HG03558 (cell line): ENCODE data around the gene RGS16.
"Not testable (repeated sequence)": the region's sequence is repeated elsewhere in the genome, so short reads cannot be mapped to it uniquely, and the experiment has no call there.

ENCODE experiments used
- ATAC-seq: cut with Tn5 transposase; IDR thresholded peaks from one replicate; pipeline ENCODE4 v1.9.1; 2021; ENCODE audit warnings: moderate number of reproducible peaks; ENCODE audit not compliant: unreplicated experiment; ENCODE audit errors: extremely low read depth

RGS16 gene

GRCh38 chr1:182604175-182605164, at the start of gene RGS16:
RGS16 (minus strand) TSS chr1:182604389; CDS start chr1:182604259, 130 bp downstream.
- ATAC-seq, result peak; percentile 55

- ATAC-seq, result no peak
Measured at GRCh38 chr1:182653986-182654385, 49.8 kb upstream of the RGS16 start.

- ATAC-seq, result no peak
Measured at GRCh38 chr1:182652933-182653332, 48.7 kb upstream of the RGS16 start.

- no peak for ATAC-seq
Measured at GRCh38 chr1:182651339-182651724, 47.1 kb upstream of the RGS16 start.

- no peak for ATAC-seq
Measured at GRCh38 chr1:182650678-182651338, 46.6 kb upstream of the RGS16 start.

- ATAC-seq, result no peak
Measured at GRCh38 chr1:182649041-182649440, 44.9 kb upstream of the RGS16 start.

- no peak for ATAC-seq
Measured at GRCh38 chr1:182646739-182647138, 42.5 kb upstream of the RGS16 start.

GRCh38 chr1:182644886-182645285, 40.7 kb upstream of the RGS16 start:
- ATAC-seq, result no peak

GRCh38 chr1:182643699-182644098, 39.5 kb upstream of the RGS16 start:
- no peak for ATAC-seq

GRCh38 chr1:182642461-182642860, 38.3 kb upstream of the RGS16 start:
- no peak for ATAC-seq

GRCh38 chr1:182641561-182641960, 37.4 kb upstream of the RGS16 start:
- ATAC-seq, result no peak

GRCh38 chr1:182639330-182639729, 35.1 kb upstream of the RGS16 start:
- no peak for ATAC-seq

GRCh38 chr1:182637769-182638168, 33.6 kb upstream of the RGS16 start:
- no peak for ATAC-seq

- ATAC-seq, result no peak
Measured at GRCh38 chr1:182635871-182636270, 31.7 kb upstream of the RGS16 start.

- no peak for ATAC-seq
Measured at GRCh38 chr1:182634306-182635072, 30.3 kb upstream of the RGS16 start.

GRCh38 chr1:182633657-182634281, 29.6 kb upstream of the RGS16 start:
- no peak for ATAC-seq

GRCh38 chr1:182633031-182633430, 28.8 kb upstream of the RGS16 start:
- no peak for ATAC-seq

- not testable (repeated sequence) for ATAC-seq
Measured at GRCh38 chr1:182632441-182632857, 28.3 kb upstream of the RGS16 start.

GRCh38 chr1:182631954-182632353, 27.8 kb upstream of the RGS16 start:
- no peak for ATAC-seq

GRCh38 chr1:182631053-182631677, 27.0 kb upstream of the RGS16 start:
- ATAC-seq, result no peak
